ENCODE measurements around the gene AFAP1.

Gene AFAP1

DNA sequence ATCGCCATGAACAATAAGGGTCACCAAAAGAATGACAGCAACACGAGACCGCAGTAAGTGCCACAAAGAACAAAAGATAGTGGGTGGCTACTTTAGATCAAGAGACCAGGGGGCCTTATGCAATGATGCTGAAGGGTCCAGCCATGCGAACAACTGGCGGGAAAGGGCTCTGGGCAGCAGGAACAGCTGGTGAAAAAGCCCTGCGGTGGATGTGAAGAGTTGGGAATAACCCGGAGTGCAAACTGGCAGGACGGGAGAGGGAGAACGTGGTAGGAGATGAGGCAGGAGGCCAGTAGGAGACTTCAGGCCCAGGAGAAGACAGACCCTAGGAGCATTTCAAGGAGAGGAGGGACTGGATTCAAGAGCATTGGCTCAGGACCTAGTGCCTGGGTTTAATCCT is 120.2 kb downstream of the AFAP1 start:
- DNase-seq (ENCODE audit: low spot score): no peak

- no peak for DNase-seq (ENCODE audit: low spot score)
Observed at GRCh38 chr4:7818399-7818911, 121.2 kb downstream of the AFAP1 start.

DNA sequence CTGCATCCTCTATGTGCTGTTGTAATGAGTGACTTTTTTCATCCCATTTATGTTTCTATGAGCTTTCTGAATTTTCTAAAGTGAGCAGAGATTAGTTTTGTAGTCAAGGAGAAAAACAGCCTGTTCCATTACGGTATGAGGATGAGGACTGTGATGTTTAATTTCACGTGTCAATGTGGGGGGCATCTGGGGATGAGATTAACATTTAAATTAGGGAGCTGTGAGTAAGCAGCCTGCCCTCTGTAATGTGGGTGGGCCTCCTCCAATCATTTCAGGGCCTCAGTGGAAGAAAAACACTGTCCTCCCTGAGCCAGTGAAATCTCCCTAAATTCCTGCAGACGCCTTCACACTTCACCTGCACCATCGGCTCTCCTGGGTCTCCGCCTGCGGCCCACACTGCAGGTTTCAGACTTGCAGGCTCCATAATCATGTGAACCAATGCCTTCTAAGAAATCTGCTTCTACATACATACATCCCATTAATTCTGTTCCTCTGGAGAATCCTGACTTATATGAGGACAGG is 121.7 kb downstream of the AFAP1 start:
- DNase-seq (ENCODE audit: low spot score): no peak

DNA sequence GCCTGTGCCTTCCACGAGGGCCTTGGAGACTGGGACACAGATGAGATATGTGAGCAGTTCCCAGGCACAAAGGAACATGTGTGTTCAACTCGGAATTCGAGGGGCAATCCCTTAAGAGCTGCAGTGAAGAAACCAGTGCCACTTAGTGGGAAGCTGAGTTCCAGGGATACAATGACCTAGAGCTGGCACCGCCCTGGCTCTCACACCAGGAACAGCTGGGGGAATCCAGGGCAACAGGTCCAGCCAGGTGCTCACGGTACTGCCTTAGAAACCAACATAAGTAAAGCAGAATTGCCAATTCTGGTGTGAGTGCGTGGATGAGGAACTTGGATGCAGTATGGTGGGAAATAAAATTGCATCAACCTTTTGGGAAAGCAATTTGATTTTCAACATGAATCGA is 122.9 kb downstream of the AFAP1 start:
- DNase-seq (ENCODE audit: low spot score): no peak

DNA sequence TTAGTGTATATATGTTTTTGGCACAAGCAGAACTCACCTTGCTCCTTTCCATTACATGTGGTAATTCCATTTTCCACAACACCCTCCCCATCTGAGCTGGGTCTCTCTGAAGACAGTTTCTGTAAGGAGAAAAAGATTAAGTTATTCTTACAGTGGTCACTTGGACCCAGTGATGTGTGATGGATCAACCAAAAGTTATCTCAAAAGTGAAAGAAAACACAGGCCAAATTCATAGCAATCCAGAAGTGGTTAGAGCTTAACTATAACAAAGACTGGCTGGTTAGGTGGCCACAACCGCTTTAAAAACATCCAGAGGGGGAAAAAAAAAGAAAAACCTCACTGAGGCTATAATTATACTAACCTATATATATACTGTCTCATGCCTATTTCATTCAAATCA is 123.7 kb downstream of the AFAP1 start:
- no peak for DNase-seq (ENCODE audit: low spot score)

- DNase-seq (ENCODE audit: low spot score): no peak
Observed at GRCh38 chr4:7815562-7815961, 124.1 kb downstream of the AFAP1 start.

DNA sequence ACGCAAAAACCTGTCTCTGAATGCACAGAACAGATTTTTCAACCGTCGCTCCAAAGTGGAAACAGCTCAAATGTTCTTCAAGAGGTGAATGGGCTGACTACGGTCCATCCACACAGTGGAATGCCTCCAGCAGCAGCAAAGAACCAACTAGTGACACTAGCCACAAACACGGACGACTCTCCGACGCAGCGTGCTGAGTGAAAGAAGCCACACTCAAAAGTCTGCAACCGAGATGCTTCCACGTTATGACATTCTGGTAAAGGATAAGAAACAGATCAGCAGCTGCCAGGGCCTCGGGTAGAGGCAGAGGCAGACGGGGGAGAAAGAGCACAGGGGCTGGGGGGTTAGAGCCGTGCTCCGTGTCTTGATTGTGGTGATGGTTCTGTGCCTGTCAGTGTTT is 125.2 kb downstream of the AFAP1 start:
- DNase-seq (ENCODE audit: low spot score): no peak

DNA sequence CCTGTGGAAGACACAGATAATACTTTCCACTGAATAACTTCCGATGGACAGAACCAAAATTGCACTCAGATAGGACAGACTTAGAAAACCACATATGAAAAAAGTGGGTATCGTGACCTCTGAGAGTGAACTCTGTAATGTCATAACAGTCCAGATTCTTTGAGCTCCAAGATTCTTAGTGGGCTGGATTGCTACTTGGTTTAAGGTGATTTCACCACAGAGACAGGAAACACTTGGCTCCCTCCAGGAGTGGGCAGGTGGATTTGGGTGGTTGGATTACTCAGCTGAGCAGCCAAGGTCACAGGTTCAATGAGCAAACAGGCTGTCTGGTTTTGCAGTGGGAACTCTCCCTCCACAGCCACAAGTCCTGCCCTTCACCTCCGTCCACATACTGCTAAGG is 126.0 kb downstream of the AFAP1 start:
- DNase-seq (ENCODE audit: low spot score): no peak

- no peak for DNase-seq (ENCODE audit: low spot score)
Observed at GRCh38 chr4:7812921-7813320, 126.7 kb downstream of the AFAP1 start.

DNA sequence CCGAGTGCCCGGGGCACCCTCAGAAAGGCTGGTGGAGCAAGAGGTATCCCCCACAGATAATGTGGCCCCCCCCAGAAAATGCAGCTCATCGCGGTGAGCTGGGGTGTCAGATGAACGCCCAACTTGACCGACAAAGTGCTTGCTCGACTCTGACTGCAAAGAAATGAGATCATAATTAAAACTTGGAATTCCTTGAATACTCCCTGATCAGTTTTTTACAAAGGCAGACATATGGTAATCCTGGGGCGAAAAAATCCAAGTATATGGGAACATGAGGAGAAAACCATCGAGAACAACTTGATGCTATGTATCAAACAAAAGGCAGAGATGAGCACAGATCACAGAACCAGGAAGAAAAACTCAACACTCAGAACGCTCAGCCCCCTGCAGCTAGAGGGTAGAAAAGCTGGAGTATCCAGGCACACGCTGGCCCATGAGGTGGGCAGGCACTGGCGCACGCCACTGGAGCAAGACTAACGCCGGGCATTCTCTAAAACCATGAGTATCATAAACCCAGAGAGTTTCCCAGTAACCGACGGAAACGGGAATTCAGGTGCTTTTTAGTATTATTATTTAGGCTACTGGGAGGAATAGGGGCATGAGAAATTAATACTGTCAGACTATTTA is 127.3 kb downstream of the AFAP1 start:
- no peak for DNase-seq (ENCODE audit: low spot score)

- DNase-seq (ENCODE audit: low spot score): no peak
Observed at GRCh38 chr4:7811536-7812191, 128.0 kb downstream of the AFAP1 start.

- no peak for DNase-seq (ENCODE audit: low spot score)
Observed at GRCh38 chr4:7810783-7811535, 128.7 kb downstream of the AFAP1 start.

DNA sequence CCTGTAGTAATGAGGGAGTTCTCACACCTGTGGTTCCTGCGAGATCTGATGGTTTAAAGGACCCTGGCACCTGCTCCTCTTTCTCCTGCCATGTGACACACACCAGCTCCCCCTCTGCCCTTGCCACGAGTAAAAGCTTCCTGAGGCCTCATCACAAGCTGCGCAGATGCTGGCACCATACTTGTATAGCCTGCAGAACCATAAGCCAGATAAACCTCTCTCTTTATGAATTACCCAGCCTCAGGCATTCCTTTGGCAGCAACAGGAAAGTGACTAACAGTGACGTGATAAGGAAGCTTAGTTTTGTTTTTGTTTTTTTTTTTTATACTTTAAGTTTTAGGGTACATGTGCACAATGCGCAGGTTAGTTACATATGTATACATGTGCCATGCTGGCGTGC is 130.9 kb downstream of the AFAP1 start:
- DNase-seq (ENCODE audit: low spot score): no peak

DNA sequence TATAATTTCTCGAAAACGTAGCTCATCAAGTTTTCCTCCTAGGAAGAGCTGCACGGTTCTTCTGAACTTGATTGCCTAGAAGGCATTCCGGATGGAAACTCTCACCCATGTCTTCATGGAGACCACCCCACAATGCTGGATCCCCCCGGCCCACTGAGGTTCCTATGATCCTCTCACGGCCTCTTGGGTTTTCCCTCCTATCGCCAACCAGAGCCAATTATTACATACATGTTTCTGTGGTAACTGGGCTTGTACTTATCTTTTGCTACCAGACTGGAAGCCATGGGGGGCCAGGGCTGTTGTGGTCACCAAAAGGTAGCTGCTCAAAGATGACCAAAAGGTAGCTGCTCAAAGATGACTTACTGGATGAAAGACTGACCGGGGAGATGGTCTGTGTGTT is 131.5 kb downstream of the AFAP1 start:
- DNase-seq (ENCODE audit: low spot score): no peak

- no peak for DNase-seq (ENCODE audit: low spot score)
Observed at GRCh38 chr4:7807351-7807921, 132.2 kb downstream of the AFAP1 start.

DNA sequence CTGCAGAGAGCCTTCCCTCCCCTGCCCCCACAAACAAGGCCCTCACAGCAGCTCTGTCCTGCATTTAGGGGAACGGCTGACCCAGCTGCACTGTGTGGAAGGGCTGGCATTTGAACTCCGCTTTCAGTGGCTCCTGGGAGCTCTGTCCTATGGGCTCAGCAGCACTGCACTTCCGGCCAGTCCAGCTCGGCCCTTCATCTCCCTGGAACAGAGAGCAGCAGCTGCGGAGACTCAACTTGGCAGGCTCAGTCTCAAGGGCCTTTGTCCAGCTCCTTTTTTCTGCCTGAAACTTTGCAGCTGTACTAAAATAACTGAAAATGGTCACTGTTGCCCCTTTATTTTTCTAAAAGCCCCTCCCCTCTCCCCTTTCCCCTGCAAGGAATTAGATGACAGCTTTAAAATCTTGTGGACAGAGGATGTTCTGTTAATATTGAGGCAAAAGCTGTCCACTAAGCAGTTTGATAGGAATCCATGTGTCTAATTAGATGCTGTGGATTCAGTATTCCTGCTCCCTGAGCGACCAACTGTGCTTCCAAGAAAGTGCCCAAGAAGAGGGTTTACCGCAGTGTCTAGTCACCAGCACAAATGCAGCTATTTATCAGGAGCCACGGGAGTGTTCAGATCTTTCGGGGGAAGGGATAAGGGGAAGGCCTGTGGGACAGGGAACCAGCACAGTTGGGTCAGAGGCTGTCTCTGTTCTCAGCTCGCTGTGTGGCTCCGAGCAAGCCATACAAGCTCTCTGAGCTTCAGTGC is 133.1 kb downstream of the AFAP1 start:
- no peak for DNase-seq (ENCODE audit: low spot score)

DNA sequence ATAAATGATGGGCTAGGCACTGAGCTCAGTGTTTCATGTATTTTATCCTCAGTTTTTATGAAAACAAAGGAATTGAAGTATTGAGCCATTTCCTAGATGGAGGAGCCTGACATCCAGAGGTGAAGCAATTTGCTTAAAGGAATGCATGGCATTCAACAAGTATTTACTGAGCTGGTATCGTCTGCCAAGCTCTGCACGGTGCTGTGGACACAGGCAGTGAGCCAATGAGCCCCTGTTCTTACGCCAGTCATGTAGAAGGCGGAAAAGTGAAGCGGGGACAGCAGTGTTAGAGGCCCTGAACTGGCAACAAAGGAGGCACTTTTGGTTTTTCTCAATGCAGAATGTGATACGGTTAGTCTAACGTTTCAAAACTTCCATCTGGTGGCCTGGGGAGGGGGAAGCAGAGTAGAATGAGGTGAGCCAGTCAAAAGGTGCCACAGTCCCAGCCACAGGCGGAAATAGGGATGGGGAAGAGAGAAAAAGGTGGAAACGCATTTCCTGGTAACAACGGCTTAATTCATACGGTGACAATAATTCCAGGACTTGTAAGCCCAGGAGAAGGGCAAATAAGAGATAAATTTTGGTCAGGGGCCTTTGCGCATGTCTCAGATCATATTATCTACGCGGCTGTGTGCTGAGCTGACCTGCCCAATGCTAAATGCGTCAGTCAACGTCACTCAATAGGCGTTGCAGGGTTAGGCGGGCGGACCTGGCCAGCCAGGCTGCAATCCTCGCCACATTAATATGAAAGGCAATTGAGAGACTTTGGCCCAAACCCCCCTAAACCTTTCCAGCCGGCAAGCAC is 133.9 kb downstream of the AFAP1 start:
- DNase-seq (ENCODE audit: low spot score): no peak

- DNase-seq (ENCODE audit: low spot score): no peak
Observed at GRCh38 chr4:7804756-7805385, 134.8 kb downstream of the AFAP1 start.

GRCh38 chr4:7803992-7804755 is 135.5 kb downstream of the AFAP1 start:
- peak; percentile 77 for DNase-seq (ENCODE audit: low spot score)

DNA sequence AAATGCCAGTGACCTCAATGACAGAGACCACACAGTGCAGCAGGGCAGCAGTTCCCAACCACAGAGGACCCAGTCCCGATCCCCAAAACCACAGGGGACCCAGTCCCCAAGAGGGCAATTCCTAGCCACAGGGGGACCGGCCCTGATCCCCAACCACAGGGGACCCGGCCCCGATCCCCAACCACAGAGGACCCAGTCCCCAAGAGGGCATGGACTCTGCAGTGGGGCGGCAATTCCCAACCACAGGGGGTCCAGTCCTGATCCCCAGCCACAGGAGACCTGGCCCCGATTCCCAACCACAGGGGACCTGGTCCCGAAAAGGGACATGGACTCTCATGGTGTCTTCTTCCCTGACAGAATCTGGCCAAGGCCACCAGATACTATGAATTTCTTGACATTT is 136.3 kb downstream of the AFAP1 start:
- no peak for DNase-seq (ENCODE audit: low spot score)

All from hematopoietic multipotent progenitor cell treated with erythropoietin and hydrocortisone succinate and interleukin-3 and kit ligand, for 15 days (in vitro differentiated cells).